Glutamatergic neuron (in vitro differentiated cells): Measurements from ENCODE around the gene ITGB5. TPM values are rescaled to one million over a fixed set of nuclear protein-coding genes. Genes with fewer than 3 reads are reported as not detected.

Experiments
- DNase-seq: peaks from one replicate; pipeline ENCODE4 v3.0.0; 2022
- H3K27ac Mint-ChIP-seq: one replicate; pipeline ENCODE4 v1.8.0; 2020; ENCODE audit warnings: mild to moderate bottlenecking, mixed read lengths, inconsistent platforms; ENCODE audit not compliant: unreplicated experiment
- H3K27me3 Mint-ChIP-seq: one replicate; pipeline ENCODE4 v1.8.0; 2020; ENCODE audit warnings: mild to moderate bottlenecking, moderate library complexity, mixed read lengths, inconsistent platforms; ENCODE audit not compliant: unreplicated experiment
- H3K36me3 Mint-ChIP-seq: one replicate; pipeline ENCODE4 v1.8.0; 2020; ENCODE audit warnings: mild to moderate bottlenecking, mixed read lengths, inconsistent platforms; ENCODE audit not compliant: unreplicated experiment
- H3K4me1 Mint-ChIP-seq: one replicate; pipeline ENCODE4 v1.8.0; 2020; ENCODE audit warnings: mild to moderate bottlenecking, low read depth, mixed read lengths, inconsistent platforms; ENCODE audit not compliant: unreplicated experiment
- H3K4me3 Mint-ChIP-seq: one replicate; pipeline ENCODE4 v1.8.0; 2020; ENCODE audit warnings: mild to moderate bottlenecking, mixed read lengths, inconsistent platforms; ENCODE audit not compliant: unreplicated experiment
- H3K9me3 Mint-ChIP-seq: one replicate; pipeline ENCODE4 v1.8.0; 2020; ENCODE audit warnings: mild to moderate bottlenecking, moderate library complexity, mixed read lengths, inconsistent platforms; ENCODE audit not compliant: unreplicated experiment
- CTCF ChIP-seq: fragments of 200-600 bp; sonication (generic); IDR thresholded peaks from one replicate; pipeline ENCODE4 v1.5.0; 2021; ENCODE audit not compliant: partially characterized antibody, unreplicated experiment
- microRNA-seq: library from miRNA; unstranded; fragments of <30 nt; microRNA quantifications from one replicate; pipeline ENCODE4, GENCODE V29; 2020; ENCODE audit not compliant: unreplicated experiment
- total RNA-seq: library from RNA; stranded (reverse); fragmentation: NEBNext Ultra II Directional; extraction: Animal tissue kit (Norgen Biotek cat#: 25700); gene quantifications from one replicate; pipeline ENCODE4 v1.2.1, GENCODE V29; 2021; ENCODE audit not compliant: unreplicated experiment

Gene ITGB5
- total RNA-seq, 1 donor from 2014 or later: 12.8 TPM

DNA sequence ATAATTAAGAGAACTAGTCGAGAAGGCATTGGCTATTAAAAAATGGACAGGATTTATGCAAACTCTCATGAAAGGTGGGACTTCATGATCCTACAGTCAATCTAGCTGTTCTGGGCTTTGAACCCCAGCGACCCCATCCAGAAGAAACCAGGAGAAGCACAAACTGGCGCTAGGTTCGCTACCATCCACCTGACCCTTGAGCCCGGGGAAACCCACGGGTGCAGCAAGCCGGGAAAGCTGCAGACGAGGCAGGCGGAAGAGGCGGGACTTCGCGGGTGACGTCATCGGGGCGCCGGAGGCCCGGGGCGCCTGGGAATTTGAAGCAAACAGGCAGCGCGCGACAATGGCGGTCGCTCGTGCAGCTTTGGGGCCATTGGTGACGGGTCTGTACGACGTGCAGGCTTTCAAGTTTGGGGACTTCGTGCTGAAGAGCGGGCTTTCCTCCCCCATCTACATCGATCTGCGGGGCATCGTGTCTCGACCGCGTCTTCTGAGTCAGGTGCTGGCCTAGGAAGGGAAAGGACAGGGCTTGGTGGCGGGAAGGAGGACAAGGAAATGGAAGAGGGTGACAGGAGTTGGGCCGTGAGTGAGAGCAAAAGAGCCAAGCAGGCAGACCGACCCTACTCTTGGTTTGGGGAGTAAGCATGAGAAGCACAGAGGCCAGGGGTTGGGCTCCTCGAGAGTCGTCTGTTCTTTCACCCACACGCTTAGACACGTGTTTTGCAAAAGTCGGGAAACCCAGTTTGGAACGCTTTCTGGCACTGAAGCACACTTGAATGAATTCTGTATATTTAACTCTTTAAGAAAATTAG, 156.8 kb downstream of the ITGB5 start, which contains the start of gene UMPS:
UMPS (plus strand) TSS at position 324 of the 812 bp plus-strand sequence; CDS start at position 344, 20 bp downstream.
- TF ChIP-seq CTCF: no peak
- Mint-ChIP-seq H3K36me3 (no peaks in the 10 kb centered on the region), H3K4me1 (peaks cover 5% of the 10 kb centered on the region), H3K27ac (peak within 1 kb of the TSS; percentile 99), H3K4me3 (peak within 1 kb of the TSS; percentile 97), H3K9me3 (peaks cover 2% of the 10 kb centered on the region), H3K27me3 (peaks cover 8% of the 10 kb centered on the region)
- peak; percentile 93 for DNase-seq

DNA sequence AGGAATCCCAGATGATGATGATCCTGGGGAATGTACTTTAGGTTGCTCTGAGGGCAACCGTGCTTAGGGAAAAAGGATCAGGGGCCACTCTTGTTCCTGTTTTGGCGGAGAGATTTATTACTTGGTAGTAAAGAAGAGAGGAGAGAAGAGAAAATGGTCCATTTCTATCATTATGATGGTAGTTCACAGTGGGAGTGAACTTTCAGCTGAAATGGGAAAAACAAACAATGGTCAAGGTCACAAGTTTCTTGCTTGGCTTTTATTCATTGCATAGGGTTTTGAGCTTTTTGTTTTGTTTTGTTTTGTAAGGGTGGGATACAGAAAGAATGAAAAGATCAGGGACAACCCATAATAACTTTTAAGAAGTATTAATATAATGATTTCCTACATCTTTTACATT, 164.6 kb downstream of the ITGB5 start:
- H3K4me3 Mint-ChIP-seq: no peak overlapping the region
- no peak overlapping the region for H3K27ac Mint-ChIP-seq
- H3K27me3 Mint-ChIP-seq: no peaks in the 10 kb centered on the region
- H3K9me3 Mint-ChIP-seq: no peaks in the 10 kb centered on the region
- H3K4me1 Mint-ChIP-seq: no peaks in the 10 kb centered on the region
- TF ChIP-seq CTCF: no peak
- no peak for DNase-seq
- peaks cover 9% of the 10 kb centered on the region for H3K36me3 Mint-ChIP-seq

- H3K36me3 Mint-ChIP-seq: peaks cover 8% of the 10 kb centered on the region
- no peak overlapping the region for H3K4me3 Mint-ChIP-seq
- DNase-seq: no peak
- H3K27me3 Mint-ChIP-seq: peaks cover 2% of the 10 kb centered on the region
- no peaks in the 10 kb centered on the region for H3K9me3 Mint-ChIP-seq
- no peaks in the 10 kb centered on the region for H3K4me1 Mint-ChIP-seq
- no peak overlapping the region for H3K27ac Mint-ChIP-seq
- TF ChIP-seq CTCF: no peak
Measured at GRCh38 chr3:124714223-124714853, 172.8 kb downstream of the ITGB5 start.

Small RNA genes within 50 kb of the gene (microRNA-seq; reads per million reads assigned to microRNA genes)
- gene MIR544B: not detected

Other genes with a start within 250 kb of the ITGB5 start
- 30.7 TPM for gene UMPS, start 156.9 kb downstream of the ITGB5 start, total RNA-seq
- not detected for gene MUC13, start 47.4 kb upstream of the ITGB5 start, total RNA-seq
- 32.7 TPM for gene HEG1, start 168.6 kb upstream of the ITGB5 start, total RNA-seq